GM21526 (cell line): Measurements from ENCODE around the gene TUNAR.
"Not testable (repeated sequence)": the region's sequence is repeated elsewhere in the genome, so short reads cannot be mapped to it uniquely, and the experiment has no call there.

ENCODE experiments used
- ATAC-seq: cut with Tn5 transposase; IDR thresholded peaks from one replicate; pipeline ENCODE4 v1.9.1; 2021; ENCODE audit warnings: moderate library complexity; ENCODE audit not compliant: unreplicated experiment, low FRiP score

Gene TUNAR

GRCh38 chr14:95961481-95961880 lies 84.8 kb downstream of the TUNAR start:
- ATAC-seq: no peak

GRCh38 chr14:95964901-95965300 lies 88.3 kb downstream of the TUNAR start:
- no peak for ATAC-seq

GRCh38 chr14:95968048-95968447 lies 91.4 kb downstream of the TUNAR start:
- ATAC-seq: not testable (repeated sequence)
